Liver (tissue), 9 donors: Measurements from ENCODE around the gene DGCR6L. TPM values are rescaled to one million over a fixed set of nuclear protein-coding genes. Genes with fewer than 3 reads are reported as not detected.

Source experiments
- DNase-seq: peaks from one replicate; pipeline ENCODE4 v3.0.0-alpha.2; 2017; ENCODE audit warnings: low spot score
- H3K27ac ChIP-seq, 2 donors: one replicate each; pipeline ENCODE4 v1.7.0; 2013; ENCODE audit warnings: inconsistent platforms in 2 of 2, low read length in 2 of 2, control low read depth in 1 of 2, low read depth in 1 of 2, mild to moderate bottlenecking in 1 of 2
- H3K27me3 ChIP-seq, 4 donors: one replicate each; pipeline versions ENCODE4 v1.6.1 to v1.7.0; 2013; ENCODE audit warnings: low read length in 3 of 4, inconsistent platforms in 1 of 4, mild to moderate bottlenecking in 1 of 4, moderate library complexity in 1 of 4; ENCODE audit not compliant: control insufficient read depth in 4 of 4, insufficient read depth in 4 of 4
- H3K36me3 ChIP-seq, 4 donors: one replicate each; pipeline versions ENCODE4 v1.6.1 to v1.7.0; 2013; ENCODE audit warnings: low read length in 3 of 4, mild to moderate bottlenecking in 3 of 4, low read depth in 1 of 4, moderate library complexity in 1 of 4; ENCODE audit not compliant: control insufficient read depth in 4 of 4, insufficient read depth in 3 of 4
- H3K4me1 ChIP-seq, 4 donors: one replicate each; pipeline versions ENCODE4 v1.6.1 to v1.7.0; 2013; ENCODE audit warnings: low read length in 3 of 4, mild to moderate bottlenecking in 3 of 4, moderate library complexity in 1 of 4; ENCODE audit not compliant: control insufficient read depth in 4 of 4, insufficient read depth in 4 of 4
- H3K4me3 ChIP-seq, 3 donors: one replicate each; pipeline versions ENCODE4 v1.6.1 to v1.7.0; 2013; ENCODE audit warnings: low read length in 3 of 3, control low read depth in 1 of 3, low read depth in 1 of 3, mild to moderate bottlenecking in 1 of 3
- H3K9ac ChIP-seq, 2 donors: one replicate each; pipeline ENCODE4 v1.7.0; 2013; ENCODE audit warnings: low read length in 2 of 2, mild to moderate bottlenecking in 2 of 2, moderate library complexity in 2 of 2, control low read depth in 1 of 2, low read depth in 1 of 2
- H3K9me3 ChIP-seq, 4 donors: one replicate each; pipeline versions ENCODE4 v1.6.1 to v1.7.0; 2013; ENCODE audit warnings: low read length in 3 of 4; ENCODE audit not compliant: control insufficient read depth in 4 of 4
- EGR1 ChIP-seq, 2 donors: IDR thresholded peaks; 2 replicates each; pipeline ENCODE4 v1.6.1; 2016 to 2018; ENCODE audit warnings: antibody characterized with exemption in 2 of 2, low read depth in 2 of 2
- GABPA ChIP-seq, 2 donors: IDR thresholded peaks in 1 of 2; conservative IDR thresholded peaks in 1 of 2; 2 replicates each; pipeline ENCODE4 v1.6.1; 2016; ENCODE audit warnings: antibody characterized with exemption in 2 of 2, mild to moderate bottlenecking in 1 of 2, moderate library complexity in 1 of 2
- HNF4A ChIP-seq, 2 donors: conservative IDR thresholded peaks; 2 replicates each; pipeline ENCODE4 v1.6.1; 2016; ENCODE audit warnings: antibody characterized with exemption in 2 of 2, mild to moderate bottlenecking in 2 of 2
- NR2F2 ChIP-seq: IDR thresholded peaks from 2 replicates; pipeline ENCODE4 v1.6.1; 2016; ENCODE audit warnings: antibody characterized with exemption
- RXRA ChIP-seq, 2 donors: IDR thresholded peaks; 2 replicates each; pipeline ENCODE4 v1.6.1; 2017 to 2018; ENCODE audit warnings: antibody characterized with exemption in 2 of 2, mild to moderate bottlenecking in 1 of 2
- SP1 ChIP-seq: IDR thresholded peaks from 2 replicates; pipeline ENCODE4 v1.6.1; 2018; ENCODE audit warnings: antibody characterized with exemption, mild to moderate bottlenecking
- YY1 ChIP-seq: IDR thresholded peaks from 2 replicates; pipeline ENCODE4 v1.6.1; 2016; ENCODE audit warnings: antibody characterized with exemption, mild to moderate bottlenecking
- WGBS: extraction: QIAGEN DNeasy Blood & Tissue Kit; methylation state at CpG from one replicate; pipeline ENCODE4 v1.1.7; 2013; 5-methylcytosine and 5-hydroxymethylcytosine counted together
- polyA plus RNA-seq, 2 donors: library from polyadenylated mRNA; stranded (reverse) in 1 of 2; unstranded in 1 of 2; fragments of 200-250 nt in 1 of 2; fragments of >200 nt in 1 of 2; fragmentation: Nextera tagmentation in 1 of 2; extraction: Ambion mirVana in 1 of 2; gene quantifications; one replicate each; pipeline versions ENCODE4 v1.2.1 to v1.2.3, GENCODE V29; 2013 to 2015
- total RNA-seq, 2 donors: library from RNA; depleted of rRNA; stranded (reverse); fragments of >200 nt; gene quantifications; one replicate each; pipeline ENCODE4 v1.2.3, GENCODE V29; 2014
- TF ChIP-seq, protein P1 (sequence below): IDR thresholded peaks from 2 replicates; pipeline ENCODE4 v1.6.1; 2016; ENCODE audit warnings: antibody characterized with exemption
- TF ChIP-seq, protein P2 (sequence below): IDR thresholded peaks from 2 replicates; pipeline ENCODE4 v1.6.1; 2016; ENCODE audit warnings: antibody characterized with exemption
- TF ChIP-seq, protein P3 (sequence below): IDR thresholded peaks from 2 replicates; pipeline ENCODE4 v1.6.1; 2016; ENCODE audit warnings: antibody characterized with exemption, mild to moderate bottlenecking
- TF ChIP-seq, protein P4 (sequence below): fragments of 150-350 bp; IDR thresholded peaks from 2 replicates; pipeline ENCODE4 v1.5.1; 2017; ENCODE audit warnings: improper control_type of control experiment, low read depth, low read length; ENCODE audit not compliant: missing input control
- donor health status: healthy.
- donor health status: healthy.
- donor health status: healthy.
- donor health status: healthy.
- donor health status: healthy.

DGCR6L gene
- total and polyA plus RNA-seq, 4 donors = 40.7 to 105 (median 73.5) TPM

DNA sequence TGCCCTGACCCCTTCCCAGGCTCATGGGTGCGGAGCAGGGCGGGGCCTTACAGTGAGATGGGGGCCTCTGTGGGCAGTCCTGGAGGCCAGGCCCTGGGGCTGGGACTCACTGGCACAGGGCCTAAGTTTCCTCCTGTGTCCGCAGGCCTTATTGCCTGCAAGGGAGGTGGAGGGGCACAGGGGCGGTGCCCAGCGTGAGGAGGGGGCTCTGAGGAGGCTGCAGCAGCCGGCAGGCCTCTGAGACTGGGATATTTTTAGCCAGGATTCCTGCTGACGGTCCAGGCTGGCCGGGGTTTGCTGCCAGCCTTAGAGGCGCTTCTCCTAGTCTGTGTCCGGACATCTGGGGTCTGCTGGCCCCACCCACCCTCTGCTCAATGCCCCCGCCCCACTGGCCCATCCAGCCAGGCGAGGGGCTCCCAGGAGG, 46.1 kb downstream of the DGCR6L start:
- Histone ChIP-seq H3K9me3 (no peaks in the 10 kb centered on the region), H3K27me3 (no peaks in the 10 kb centered on the region), H3K9ac (no peak overlapping the region), H3K4me3 (no peak overlapping the region), H3K36me3 (no peaks in the 10 kb centered on the region), H3K4me1 (no peaks in the 10 kb centered on the region), H3K27ac (no peak overlapping the region)
- WGBS = 85% methylated on average over 12 of the region's 12 CpGs
- TF ChIP-seq, protein P1, sequence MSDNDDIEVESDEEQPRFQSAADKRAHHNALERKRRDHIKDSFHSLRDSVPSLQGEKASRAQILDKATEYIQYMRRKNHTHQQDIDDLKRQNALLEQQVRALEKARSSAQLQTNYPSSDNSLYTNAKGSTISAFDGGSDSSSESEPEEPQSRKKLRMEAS = no peak
- TF ChIP-seq SP1 = no peak
- no peak for TF ChIP-seq RXRA (IDR thresholded peaks at IDR 0.05)
- no peak for TF ChIP-seq NR2F2
- no peak for TF ChIP-seq YY1
- TF ChIP-seq, protein P2, sequence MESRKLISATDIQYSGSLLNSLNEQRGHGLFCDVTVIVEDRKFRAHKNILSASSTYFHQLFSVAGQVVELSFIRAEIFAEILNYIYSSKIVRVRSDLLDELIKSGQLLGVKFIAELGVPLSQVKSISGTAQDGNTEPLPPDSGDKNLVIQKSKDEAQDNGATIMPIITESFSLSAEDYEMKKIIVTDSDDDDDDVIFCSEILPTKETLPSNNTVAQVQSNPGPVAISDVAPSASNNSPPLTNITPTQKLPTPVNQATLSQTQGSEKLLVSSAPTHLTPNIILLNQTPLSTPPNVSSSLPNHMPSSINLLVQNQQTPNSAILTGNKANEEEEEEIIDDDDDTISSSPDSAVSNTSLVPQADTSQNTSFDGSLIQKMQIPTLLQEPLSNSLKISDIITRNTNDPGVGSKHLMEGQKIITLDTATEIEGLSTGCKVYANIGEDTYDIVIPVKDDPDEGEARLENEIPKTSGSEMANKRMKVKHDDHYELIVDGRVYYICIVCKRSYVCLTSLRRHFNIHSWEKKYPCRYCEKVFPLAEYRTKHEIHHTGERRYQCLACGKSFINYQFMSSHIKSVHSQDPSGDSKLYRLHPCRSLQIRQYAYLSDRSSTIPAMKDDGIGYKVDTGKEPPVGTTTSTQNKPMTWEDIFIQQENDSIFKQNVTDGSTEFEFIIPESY = no peak
- no peak for TF ChIP-seq GABPA (IDR thresholded peaks at IDR 0.05 in 1 of 2, conservative IDR thresholded peaks at IDR 0.05 in 1 of 2)
- DNase-seq = no peak

DNA sequence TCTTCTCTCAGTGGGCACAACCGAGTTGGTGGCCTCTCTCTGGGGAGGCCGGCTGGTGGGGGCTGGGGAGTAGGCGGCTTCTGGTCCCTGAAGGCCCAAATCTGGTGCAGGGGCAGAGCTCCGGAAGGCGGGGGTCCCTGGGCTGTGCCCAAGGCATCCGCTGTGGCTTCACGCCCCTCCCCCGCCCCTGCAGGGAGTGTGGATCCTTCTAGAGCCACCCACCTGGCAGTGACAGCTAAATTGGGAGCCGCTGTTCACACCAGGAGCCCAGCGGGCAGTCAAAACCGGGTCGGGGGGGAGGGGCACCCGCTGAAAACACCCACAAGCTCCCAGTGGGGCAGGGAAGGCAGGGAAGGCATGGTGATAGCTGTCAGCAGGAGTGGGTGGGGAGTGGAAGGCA, 47.2 kb downstream of the DGCR6L start:
- 81% methylated on average over 13 of the region's 13 CpGs for WGBS
- H3K27me3 ChIP-seq = no peaks in the 10 kb centered on the region
- no peak for DNase-seq

More for the DNA sequence above, 47.2 kb downstream of the DGCR6L start:
- no peak for TF ChIP-seq EGR1 (IDR thresholded peaks at IDR 0.05; ENCODE audit: low read depth in 2 of 2)
- TF ChIP-seq, protein P1 = no peak
- TF ChIP-seq, protein P3, sequence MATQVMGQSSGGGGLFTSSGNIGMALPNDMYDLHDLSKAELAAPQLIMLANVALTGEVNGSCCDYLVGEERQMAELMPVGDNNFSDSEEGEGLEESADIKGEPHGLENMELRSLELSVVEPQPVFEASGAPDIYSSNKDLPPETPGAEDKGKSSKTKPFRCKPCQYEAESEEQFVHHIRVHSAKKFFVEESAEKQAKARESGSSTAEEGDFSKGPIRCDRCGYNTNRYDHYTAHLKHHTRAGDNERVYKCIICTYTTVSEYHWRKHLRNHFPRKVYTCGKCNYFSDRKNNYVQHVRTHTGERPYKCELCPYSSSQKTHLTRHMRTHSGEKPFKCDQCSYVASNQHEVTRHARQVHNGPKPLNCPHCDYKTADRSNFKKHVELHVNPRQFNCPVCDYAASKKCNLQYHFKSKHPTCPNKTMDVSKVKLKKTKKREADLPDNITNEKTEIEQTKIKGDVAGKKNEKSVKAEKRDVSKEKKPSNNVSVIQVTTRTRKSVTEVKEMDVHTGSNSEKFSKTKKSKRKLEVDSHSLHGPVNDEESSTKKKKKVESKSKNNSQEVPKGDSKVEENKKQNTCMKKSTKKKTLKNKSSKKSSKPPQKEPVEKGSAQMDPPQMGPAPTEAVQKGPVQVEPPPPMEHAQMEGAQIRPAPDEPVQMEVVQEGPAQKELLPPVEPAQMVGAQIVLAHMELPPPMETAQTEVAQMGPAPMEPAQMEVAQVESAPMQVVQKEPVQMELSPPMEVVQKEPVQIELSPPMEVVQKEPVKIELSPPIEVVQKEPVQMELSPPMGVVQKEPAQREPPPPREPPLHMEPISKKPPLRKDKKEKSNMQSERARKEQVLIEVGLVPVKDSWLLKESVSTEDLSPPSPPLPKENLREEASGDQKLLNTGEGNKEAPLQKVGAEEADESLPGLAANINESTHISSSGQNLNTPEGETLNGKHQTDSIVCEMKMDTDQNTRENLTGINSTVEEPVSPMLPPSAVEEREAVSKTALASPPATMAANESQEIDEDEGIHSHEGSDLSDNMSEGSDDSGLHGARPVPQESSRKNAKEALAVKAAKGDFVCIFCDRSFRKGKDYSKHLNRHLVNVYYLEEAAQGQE = no peak
- no peak for TF ChIP-seq HNF4A (conservative IDR thresholded peaks at IDR 0.05)
- TF ChIP-seq, protein P4, sequence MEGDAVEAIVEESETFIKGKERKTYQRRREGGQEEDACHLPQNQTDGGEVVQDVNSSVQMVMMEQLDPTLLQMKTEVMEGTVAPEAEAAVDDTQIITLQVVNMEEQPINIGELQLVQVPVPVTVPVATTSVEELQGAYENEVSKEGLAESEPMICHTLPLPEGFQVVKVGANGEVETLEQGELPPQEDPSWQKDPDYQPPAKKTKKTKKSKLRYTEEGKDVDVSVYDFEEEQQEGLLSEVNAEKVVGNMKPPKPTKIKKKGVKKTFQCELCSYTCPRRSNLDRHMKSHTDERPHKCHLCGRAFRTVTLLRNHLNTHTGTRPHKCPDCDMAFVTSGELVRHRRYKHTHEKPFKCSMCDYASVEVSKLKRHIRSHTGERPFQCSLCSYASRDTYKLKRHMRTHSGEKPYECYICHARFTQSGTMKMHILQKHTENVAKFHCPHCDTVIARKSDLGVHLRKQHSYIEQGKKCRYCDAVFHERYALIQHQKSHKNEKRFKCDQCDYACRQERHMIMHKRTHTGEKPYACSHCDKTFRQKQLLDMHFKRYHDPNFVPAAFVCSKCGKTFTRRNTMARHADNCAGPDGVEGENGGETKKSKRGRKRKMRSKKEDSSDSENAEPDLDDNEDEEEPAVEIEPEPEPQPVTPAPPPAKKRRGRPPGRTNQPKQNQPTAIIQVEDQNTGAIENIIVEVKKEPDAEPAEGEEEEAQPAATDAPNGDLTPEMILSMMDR = no peak
- no peaks in the 10 kb centered on the region for H3K36me3 ChIP-seq
- no peak overlapping the region for H3K27ac ChIP-seq
- peaks cover 0 to 4% (median under 1%) of the 10 kb centered on the region in 4 donors for H3K4me1 ChIP-seq
- no peak overlapping the region for H3K4me3 ChIP-seq
- no peaks in the 10 kb centered on the region for H3K9me3 ChIP-seq
- H3K9ac ChIP-seq = no peak overlapping the region
